Subcutaneous adipose tissue (tissue), 4 donors: ENCODE data around the gene COBL. TPM values are rescaled to one million over a fixed set of nuclear protein-coding genes. Genes with fewer than 3 reads are reported as not detected.

Experiments used
- CTCF ChIP-seq: fragments of 450-650 bp; IDR thresholded peaks from one replicate; pipeline ENCODE4 v1.5.1; 2016; ENCODE audit warnings: low read depth, mild to moderate bottlenecking, control low read depth, antibody characterized with exemption, moderate library complexity
- total RNA-seq, 4 donors: library from RNA; depleted of rRNA; stranded (reverse); fragments of >200 nt; gene quantifications; one replicate each; pipeline ENCODE4 v1.1.0, GENCODE V29; 2016

COBL gene
- total RNA-seq, 4 donors from 2014 or later: 0.51 to 1.8 (median 0.93) TPM

DNA sequence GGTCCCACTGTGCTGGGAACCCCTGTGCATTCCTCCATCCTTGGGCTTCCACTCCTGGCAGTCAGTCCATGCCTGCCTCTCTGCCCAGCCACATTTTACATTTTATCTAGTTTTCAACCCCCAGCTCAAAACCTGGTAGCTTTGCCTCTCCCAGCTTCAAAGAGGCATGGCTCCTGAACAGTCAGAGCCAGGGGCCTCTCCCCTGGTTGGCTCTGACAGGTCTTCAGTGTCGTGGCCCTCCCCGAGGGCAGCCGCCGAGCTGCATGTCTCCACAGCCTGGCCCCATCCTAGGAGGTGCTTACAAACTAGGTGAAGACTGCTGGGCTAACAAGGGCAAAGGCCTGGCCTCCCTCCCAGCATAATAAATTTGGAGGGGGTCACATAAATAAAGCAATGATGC lies 14.8 kb downstream of the COBL start:
- no peak for TF ChIP-seq CTCF

GRCh38 chr7:51300762-51301674 lies 15.6 kb downstream of the COBL start:
- TF ChIP-seq CTCF: no peak

- no peak for TF ChIP-seq CTCF
Observed at GRCh38 chr7:51299391-51300133, 17.0 kb downstream of the COBL start.

DNA sequence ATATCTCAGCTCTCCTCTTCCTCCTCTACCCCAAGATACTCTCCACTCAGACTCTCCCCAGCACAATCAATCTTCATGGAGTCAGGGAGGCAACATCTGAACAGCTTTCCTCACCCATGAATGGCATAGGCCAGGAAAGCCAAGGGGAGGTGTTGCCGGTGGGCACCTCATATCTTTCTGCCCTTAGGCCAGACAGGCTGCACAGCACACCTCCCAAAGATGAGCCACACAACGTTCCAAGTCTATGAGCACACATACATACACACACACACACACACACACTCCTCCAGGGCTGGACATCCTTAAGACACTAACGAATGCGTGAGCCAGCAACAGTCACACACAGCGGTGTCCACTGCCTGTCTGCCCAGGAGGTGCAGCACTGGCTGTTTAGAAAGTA lies 17.7 kb downstream of the COBL start:
- TF ChIP-seq CTCF: no peak

- no peak for TF ChIP-seq CTCF
Observed at GRCh38 chr7:51297986-51298385, 18.6 kb downstream of the COBL start.

- TF ChIP-seq CTCF: no peak
Observed at GRCh38 chr7:51295440-51296245, 21.0 kb downstream of the COBL start.
